Eye (tissue), 1 donor: ENCODE data around the gene TCTA.
"Not testable (repeated sequence)": the region's sequence is repeated elsewhere in the genome, so short reads cannot be mapped to it uniquely, and the experiment has no call there.

Experiments used
- DNase-seq: peaks from one replicate; pipeline ENCODE4 v3.0.0-alpha.2; 2015

The TCTA gene, protein sequence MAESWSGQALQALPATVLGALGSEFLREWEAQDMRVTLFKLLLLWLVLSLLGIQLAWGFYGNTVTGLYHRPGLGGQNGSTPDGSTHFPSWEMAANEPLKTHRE

DNA sequence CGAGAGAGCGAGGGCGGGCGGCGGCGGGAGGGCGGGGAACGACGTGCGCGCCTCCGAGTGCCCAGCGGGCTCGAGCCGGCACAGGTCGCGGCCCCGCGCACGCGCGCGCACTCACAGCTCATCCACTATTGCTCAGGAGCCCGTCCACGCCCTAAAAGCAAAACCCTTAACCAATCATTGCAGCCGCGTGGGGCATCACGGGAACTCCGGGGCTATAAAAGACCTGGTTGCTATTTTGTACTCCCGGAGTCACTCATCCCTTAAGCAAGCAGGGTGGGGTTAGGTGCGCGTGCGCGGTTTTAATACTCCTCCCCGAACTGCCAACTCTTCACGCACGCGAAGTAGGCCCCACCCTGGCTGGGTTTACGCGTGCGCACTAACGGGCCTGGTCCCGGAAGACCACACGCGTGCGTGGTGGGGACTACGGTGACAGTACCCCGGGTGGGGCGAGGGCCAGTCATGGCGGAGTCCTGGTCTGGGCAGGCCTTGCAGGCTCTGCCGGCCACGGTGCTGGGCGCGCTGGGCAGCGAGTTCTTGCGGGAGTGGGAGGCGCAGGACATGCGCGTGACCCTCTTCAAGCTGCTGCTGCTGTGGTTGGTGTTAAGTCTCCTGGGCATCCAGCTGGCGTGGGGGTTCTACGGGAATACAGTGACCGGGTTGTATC is at the start of gene TCTA, which contains the start of gene RHOA:
Gene TCTA (plus strand): TSS at position 456 of the 664 bp plus-strand sequence. CDS start 4 bp downstream, at position 460.
Gene RHOA (minus strand): TSS at position 9 of the 664 bp plus-strand sequence. CDS start 36,387 bp downstream, outside the sequence.
- peak; percentile 100 for DNase-seq

DNA sequence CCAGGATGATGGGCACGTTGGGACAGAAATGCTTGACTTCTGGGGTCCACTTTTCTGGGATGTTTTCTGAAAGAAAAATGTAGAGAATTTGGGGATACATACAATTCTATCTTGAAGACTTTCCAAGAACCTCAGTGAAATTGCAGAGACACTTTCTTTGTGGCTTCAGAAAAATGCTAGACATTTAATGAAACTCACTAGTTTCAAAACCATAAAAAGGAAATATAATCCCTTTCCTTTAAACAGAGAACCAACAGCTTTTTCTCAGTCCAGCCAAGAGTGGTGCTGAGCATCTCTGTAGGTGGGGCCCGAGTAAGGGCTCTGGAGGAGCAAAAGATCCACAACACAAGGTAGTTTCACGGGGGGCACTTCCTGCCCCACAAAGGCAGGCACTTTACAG is 49.7 kb upstream of the TCTA start:
- no peak for DNase-seq

DNA sequence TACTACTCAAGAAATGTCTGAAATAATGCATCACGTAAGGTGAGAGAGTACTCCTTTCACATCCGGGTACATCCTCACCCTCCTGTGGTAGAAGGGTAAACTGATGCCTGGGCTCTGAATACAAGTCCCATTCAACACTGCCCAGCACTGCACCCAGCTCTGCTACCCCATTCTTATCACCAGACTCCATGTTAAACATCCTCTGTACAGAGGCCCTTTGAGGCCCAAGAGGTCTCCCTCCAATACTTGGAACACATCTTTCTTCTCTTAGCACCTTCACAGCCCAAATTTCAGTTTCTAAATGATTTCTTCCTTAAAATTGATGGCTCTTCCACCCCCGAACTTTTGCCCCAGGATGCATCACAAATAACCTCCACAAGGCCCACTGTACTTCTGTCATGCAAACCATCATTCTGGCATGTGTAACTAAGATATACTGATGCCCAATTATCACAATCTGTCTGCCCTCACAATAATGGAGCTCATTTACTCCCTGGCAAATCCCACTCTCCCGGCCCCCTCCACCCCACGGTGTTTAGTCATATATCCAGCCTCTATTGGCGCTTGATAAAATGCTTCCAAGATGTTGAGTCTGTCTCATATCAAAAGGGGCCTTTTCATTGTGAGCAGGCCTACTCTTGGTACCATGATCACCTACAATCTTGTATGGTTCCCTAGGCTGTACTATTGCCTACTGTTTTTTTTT is 41.5 kb upstream of the TCTA start:
- DNase-seq: no peak

- no peak for DNase-seq
Observed at GRCh38 chr3:49371946-49372345, 40.3 kb upstream of the TCTA start.

DNA sequence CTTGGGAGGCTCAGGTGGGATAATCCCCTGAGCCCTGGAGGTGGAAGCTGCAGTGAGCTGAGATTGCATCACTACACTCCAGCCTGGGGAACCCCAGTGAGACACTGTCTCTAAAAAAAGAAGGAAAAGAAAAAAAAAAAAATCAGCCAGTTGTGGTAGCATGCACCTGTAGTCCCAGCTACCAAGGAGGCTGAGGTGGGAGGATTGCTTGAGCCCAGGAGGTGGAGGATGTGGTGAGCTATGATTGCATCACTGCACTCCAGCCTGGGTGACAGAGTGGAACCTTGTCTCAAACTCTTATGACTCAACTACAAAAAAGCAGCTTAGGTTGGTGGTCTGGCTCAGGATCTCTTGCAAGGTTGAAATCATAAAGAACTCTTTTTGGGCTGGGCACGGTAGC is 34.7 kb upstream of the TCTA start:
- no peak for DNase-seq

DNA sequence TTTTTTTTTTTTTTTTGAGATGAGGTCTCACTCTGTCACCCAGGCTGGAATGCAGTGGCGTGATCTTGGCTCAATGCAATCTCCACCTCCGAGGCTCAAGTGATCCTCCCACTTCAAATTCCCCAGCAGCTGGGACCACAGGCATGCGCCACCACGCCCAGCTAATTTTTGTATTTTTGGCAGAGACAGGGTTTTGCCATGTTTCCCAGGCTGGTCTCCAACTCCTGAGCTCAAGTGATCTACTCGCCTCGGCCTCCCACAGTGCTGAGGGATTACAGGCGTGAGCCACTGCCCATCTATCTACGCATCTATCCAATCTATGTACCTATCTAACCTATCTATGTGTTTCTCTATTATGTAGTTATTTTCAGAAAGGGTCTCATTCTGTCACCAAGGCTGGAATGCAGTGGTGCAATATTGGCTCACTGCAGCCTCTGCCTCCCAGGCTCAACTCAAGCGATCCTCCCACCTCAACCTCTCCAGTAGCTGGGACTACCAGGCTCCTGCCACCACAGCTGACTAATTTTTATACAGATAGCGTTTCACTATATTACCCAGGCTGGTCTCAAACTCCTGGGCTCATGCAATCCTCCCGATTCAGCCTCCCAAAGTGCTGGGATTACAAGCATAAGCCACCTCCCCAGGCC is 33.9 kb upstream of the TCTA start:
- no peak for DNase-seq

DNA sequence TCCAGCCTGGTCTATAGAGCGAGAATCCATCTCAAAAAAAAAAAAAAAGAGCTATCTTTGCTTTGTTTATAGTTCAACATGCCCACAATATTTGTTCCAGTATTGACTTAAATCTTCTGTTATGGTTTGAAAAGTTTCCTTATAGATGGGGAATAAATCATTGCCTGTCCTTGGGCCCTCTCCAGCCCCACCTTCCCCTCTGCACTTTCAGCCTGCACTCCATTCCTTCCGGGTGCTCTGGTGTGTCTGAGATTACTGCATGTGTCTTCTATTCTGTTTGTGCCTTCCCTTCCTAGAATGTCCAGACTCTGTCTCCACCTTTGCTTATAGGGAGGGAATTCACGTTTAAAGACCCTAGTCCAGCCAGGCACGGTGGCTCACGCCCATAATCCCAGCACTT is 28.8 kb upstream of the TCTA start:
- DNase-seq: no peak

GRCh38 chr3:49385617-49386016 is 26.6 kb upstream of the TCTA start:
- no peak for DNase-seq

- no peak for DNase-seq
Observed at GRCh38 chr3:49386056-49386756, 26.0 kb upstream of the TCTA start.

DNA sequence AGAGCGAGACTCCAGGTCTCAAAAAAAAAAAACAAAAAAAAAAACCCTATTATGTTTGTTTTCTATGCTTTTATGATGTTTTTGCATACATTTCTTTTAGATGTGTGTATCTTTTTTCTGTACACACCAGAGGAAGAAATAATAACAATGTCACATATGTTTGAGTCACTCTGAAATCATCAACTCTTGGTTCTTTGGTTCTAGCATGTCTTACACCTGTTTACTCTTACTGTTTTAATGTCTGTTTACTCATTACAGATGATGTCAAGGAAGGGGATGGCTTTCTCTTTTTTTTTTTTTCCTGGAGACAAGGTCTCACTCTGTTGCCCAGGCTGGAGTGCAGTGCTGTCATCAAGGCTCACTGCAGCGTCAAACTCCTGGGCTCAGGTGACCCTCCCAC is 24.5 kb upstream of the TCTA start:
- no peak for DNase-seq

GRCh38 chr3:49388289-49388820 is 23.9 kb upstream of the TCTA start:
- no peak for DNase-seq

GRCh38 chr3:49389297-49389696 is 22.9 kb upstream of the TCTA start:
- no peak for DNase-seq

DNA sequence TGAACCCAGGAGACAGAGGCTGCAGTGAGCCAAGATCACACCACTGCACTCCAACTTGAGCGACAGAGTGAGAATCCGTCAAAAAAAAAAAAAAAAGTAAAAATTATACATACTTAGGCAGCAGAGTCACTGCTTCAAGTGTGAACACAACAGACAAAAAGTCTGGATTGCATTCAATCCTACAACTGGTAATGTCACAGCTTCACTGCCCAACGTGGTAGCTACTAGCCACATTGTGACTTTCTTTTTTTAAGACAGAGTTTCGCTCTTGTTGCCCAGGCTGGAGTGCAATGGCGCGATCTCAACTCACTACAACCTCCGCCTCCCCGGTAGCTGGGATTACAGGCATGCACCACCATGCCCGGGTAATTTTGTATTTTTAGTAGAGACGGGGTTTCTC is 20.9 kb upstream of the TCTA start:
- DNase-seq: not testable (repeated sequence)

DNA sequence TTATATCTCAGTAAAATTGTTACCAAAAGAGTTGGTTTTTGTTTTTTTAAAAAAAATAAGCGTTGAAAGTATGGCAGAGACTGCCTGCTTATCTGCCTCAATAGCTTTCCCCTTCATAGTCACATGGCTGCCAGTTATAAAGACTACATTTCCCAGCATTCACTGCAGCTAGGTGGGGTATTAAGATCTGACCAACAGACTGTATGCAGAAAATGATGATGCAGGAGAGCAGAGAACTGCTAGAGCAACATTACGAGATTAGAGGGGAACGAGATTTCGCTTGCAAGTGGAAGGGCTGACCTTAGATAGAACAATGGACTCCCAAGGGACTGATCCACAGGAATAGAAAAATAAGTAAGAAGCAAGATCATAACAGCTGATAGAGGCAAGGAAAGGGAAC is 14.8 kb upstream of the TCTA start:
- peak; percentile 76 for DNase-seq

DNA sequence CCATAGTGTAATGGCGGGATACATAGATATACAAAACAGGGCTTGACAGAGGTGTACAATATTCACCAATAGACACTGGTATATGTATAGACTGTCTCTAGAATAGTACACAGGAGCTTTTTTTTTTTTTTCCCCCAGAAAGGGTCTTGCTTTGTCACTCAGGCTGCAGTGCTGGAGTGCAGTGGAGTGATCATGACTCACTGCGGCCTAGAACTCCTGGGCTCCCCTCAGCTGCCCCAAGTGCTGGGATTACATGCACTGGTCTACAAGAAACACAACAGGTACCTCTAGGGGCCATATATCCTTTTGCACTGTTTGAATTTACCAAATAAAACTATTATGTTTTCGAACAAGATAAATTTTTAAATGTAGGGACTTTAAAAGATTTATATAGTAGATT is 12.8 kb upstream of the TCTA start:
- DNase-seq: no peak

GRCh38 chr3:49401766-49402165 is 10.5 kb upstream of the TCTA start:
- DNase-seq: no peak

- no peak for DNase-seq
Observed at GRCh38 chr3:49403891-49404290, 8.3 kb upstream of the TCTA start.

- DNase-seq: not testable (repeated sequence)
Observed at GRCh38 chr3:49405570-49405969, 6.7 kb upstream of the TCTA start.

- no peak for DNase-seq
Observed at GRCh38 chr3:49406571-49407565, 5.4 kb upstream of the TCTA start.

- DNase-seq: peak; percentile 11
Observed at GRCh38 chr3:49410066-49410845, 2.0 kb upstream of the TCTA start.
